GM12878 (cell line): ENCODE results near the gene PPP5C. TPM values are rescaled to one million over a fixed set of nuclear protein-coding genes. Genes with fewer than 3 reads are reported as not detected.

ENCODE experiments used
- ATAC-seq: fragments of 200-7000 bp; cut with Tn5 transposase; 3 replicates; pipeline ENCODE4 v1.9.1; 2020; ENCODE audit warnings: mild to moderate bottlenecking, moderate library complexity
- BruUV-seq: library from RNA; stranded (reverse); fragments of 400-500 nt; replicated peaks from 2 replicates; lab custom pipeline; 2021; lab: Mats Ljungman, UMichigan
- CTCF ChIA-PET: fragments of 300-600 bp; sonication (Branson Sonifier 250); formaldehyde crosslinking; extraction: SDS; loops from one replicate; lab custom pipeline; 2021; ENCODE audit warnings: inconsistent platforms; lab: Yijun Ruan, JAX
- POLR2A ChIA-PET: fragments of 350-600 bp; formaldehyde crosslinking; extraction: SDS; loops from one replicate; lab custom pipeline; 2021; ENCODE audit warnings: inconsistent platforms; lab: Charles Lee
- RAD21 ChIA-PET: fragments of 300-600 bp; sonication (Branson Sonifier 250); formaldehyde crosslinking; loops from one replicate; lab custom pipeline; 2023; ENCODE audit warnings: antibody characterized with exemption; ENCODE audit not compliant: unreplicated experiment; lab: Charles Lee
- SMC1A ChIA-PET: fragments of 300-600 bp; sonication (Branson Sonifier 250); formaldehyde crosslinking; loops from one replicate; lab custom pipeline; 2023; ENCODE audit not compliant: unreplicated experiment, uncharacterized antibody; lab: Charles Lee
- DNase-seq: peaks from one replicate; pipeline ENCODE4 v3.0.0-alpha.2; 2011; ENCODE audit warnings: low read depth, low spot score
- FAIRE-seq: peaks from 3 replicates; lab custom pipeline; 2011; peaks lifted over from hg19 to GRCh38; lab: Jason Lieb, UNC
- H2AFZ ChIP-seq: 2 replicates; pipeline ENCODE4 v1.6.0; 2011; ENCODE audit warnings: low read depth, low read length, control low read depth; ENCODE audit not compliant: control insufficient read depth
- H3K27ac ChIP-seq: 2 replicates; pipeline ENCODE4 v1.5.1; 2011; ENCODE audit warnings: control low read depth; ENCODE audit not compliant: control insufficient read depth, insufficient read depth
- H3K27me3 ChIP-seq, 2 experiments: replicated peaks in 1 of 2; 2 replicates each; pipeline versions ENCODE4 v1.6.0 to v1.6.1; 2011; ENCODE audit warnings: low read length in 1 of 2; ENCODE audit not compliant: control insufficient read depth in 2 of 2, insufficient read depth in 2 of 2
- H3K36me3 ChIP-seq, 2 experiments: 2 replicates each; pipeline ENCODE4 v1.5.1; 2011; ENCODE audit warnings: low read length in 1 of 2; ENCODE audit not compliant: control insufficient read depth in 2 of 2, insufficient read depth in 2 of 2
- H3K4me1 ChIP-seq: 2 replicates; pipeline ENCODE4 v1.6.1; 2011; ENCODE audit warnings: mild to moderate bottlenecking, low read length, moderate library complexity, mixed read lengths; ENCODE audit not compliant: control insufficient read depth, insufficient read depth
- H3K4me2 ChIP-seq: 2 replicates; pipeline ENCODE4 v1.6.0; 2011; ENCODE audit warnings: control low read depth; ENCODE audit not compliant: control insufficient read depth, insufficient read depth
- H3K4me3 ChIP-seq: fragments of 200-600 bp; sonication (generic); 2 replicates; pipeline ENCODE4 v1.5.1; 2016
- H3K79me2 ChIP-seq: 2 replicates; pipeline ENCODE4 v1.6.0; 2011; ENCODE audit warnings: low read length; ENCODE audit not compliant: control insufficient read depth, insufficient read depth
- H3K9ac ChIP-seq: 2 replicates; pipeline ENCODE4 v1.8.0; 2011; ENCODE audit warnings: low read length, control low read depth, mixed read lengths; ENCODE audit not compliant: control insufficient read depth, insufficient read depth
- H3K9me3 ChIP-seq: replicated peaks from 3 replicates; pipeline ENCODE4 v1.5.1; 2011; ENCODE audit warnings: mild to moderate bottlenecking, low read length; ENCODE audit not compliant: control insufficient read depth, insufficient read depth
- H4K20me1 ChIP-seq: 2 replicates; pipeline ENCODE4 v1.6.0; 2011; ENCODE audit not compliant: control insufficient read depth, insufficient read depth
- BHLHE40 ChIP-seq, 2 experiments: fragments of 450-650 bp in 1 of 2; IDR thresholded peaks; 2 replicates each; pipeline ENCODE4 v1.6.1; 2011 to 2017; ENCODE audit warnings: low read depth in 2 of 2, borderline replicate concordance in 1 of 2, improper control_type of control experiment in 1 of 2, low read length in 1 of 2, mild to moderate bottlenecking in 1 of 2
- BMI1 ChIP-seq: fragments of 450-650 bp; IDR thresholded peaks from 2 replicates; pipeline ENCODE4 v1.6.1; 2016; ENCODE audit warnings: mild to moderate bottlenecking, moderate library complexity, borderline replicate concordance
- DPF2 ChIP-seq: fragments of 450-650 bp; IDR thresholded peaks from 2 replicates; pipeline ENCODE4 v1.6.1; 2017; ENCODE audit warnings: mild to moderate bottlenecking
- HDAC6 ChIP-seq: fragments of 200-600 bp; sonication (generic); IDR thresholded peaks from one replicate; pipeline ENCODE4 v1.8.0; 2017; ENCODE audit warnings: antibody characterized with exemption; ENCODE audit not compliant: unreplicated experiment
- JUND ChIP-seq: IDR thresholded peaks from 2 replicates; pipeline ENCODE4 v1.6.1; 2012; ENCODE audit warnings: low read depth, mild to moderate bottlenecking, low read length, improper control_type of control experiment, moderate library complexity
- KDM1A ChIP-seq: fragments of 200-600 bp; sonication (generic); IDR thresholded peaks from 2 replicates; pipeline ENCODE4 v1.6.1; 2016; ENCODE audit warnings: borderline replicate concordance
- PML ChIP-seq: IDR thresholded peaks from 2 replicates; pipeline ENCODE4 v1.6.1; 2012; ENCODE audit warnings: low read length, inconsistent platforms
- POLR2AphosphoS5 ChIP-seq: IDR thresholded peaks from 2 replicates; pipeline ENCODE4 v1.6.1; 2011; ENCODE audit warnings: mild to moderate bottlenecking, low read length, inconsistent platforms
- RB1 ChIP-seq: fragments of 450-650 bp; formaldehyde crosslinking; IDR thresholded peaks from 2 replicates; pipeline ENCODE4 v1.6.1; 2017; ENCODE audit warnings: mild to moderate bottlenecking, borderline replicate concordance
- RCOR1 ChIP-seq: conservative IDR thresholded peaks from 2 replicates; pipeline ENCODE4 v1.6.1; 2012; ENCODE audit warnings: low read depth, low read length, improper control_type of control experiment
- SREBF1 ChIP-seq: IDR thresholded peaks from 2 replicates; pipeline ENCODE4 v1.6.1; 2012; ENCODE audit warnings: mild to moderate bottlenecking, low read length
- TCF12 ChIP-seq: IDR thresholded peaks from 2 replicates; pipeline ENCODE4 v1.6.1; 2011; ENCODE audit warnings: low read depth, mild to moderate bottlenecking, low read length
- ZBTB4 ChIP-seq: fragments of 450-650 bp; formaldehyde crosslinking; IDR thresholded peaks from 2 replicates; pipeline ENCODE4 v1.4.0; 2022; ENCODE audit warnings: mild to moderate bottlenecking, moderate library complexity
- WGBS: methylation state at CpG from one replicate; pipeline ENCODE4 v1.1.6; 2016; ENCODE audit warnings: low lambda C conversion rate; ENCODE audit not compliant: insufficient replicate concordance, insufficient coverage; ENCODE audit errors: missing lambda C conversion rate; 5-methylcytosine and 5-hydroxymethylcytosine counted together
- in situ Hi-C: fragments of 300-500 bp; cut with MboI; formaldehyde crosslinking; loops from 9 replicates; pipeline ENCODE4 v1.14.3; 2018; ENCODE audit warnings: mixed read lengths
- intact Hi-C: fragments of 100-400 bp; cut with micrococcal nuclease; formaldehyde crosslinking; loops from one replicate; pipeline ENCODE4 v1.14.2; 2022; ENCODE audit not compliant: unreplicated experiment
- polyA plus RNA-seq, 11 experiments: library from polyadenylated mRNA; depleted of rRNA in 4 of 11; unstranded in 6 of 11; stranded (reverse) in 5 of 11; fragments of >200 nt; fragmentation: Nextera tagmentation in 4 of 11; fragmentation: Illumina TruSeq in 1 of 11; extraction: Ambion mirVana in 4 of 11; extraction: Trizol in 1 of 11; gene quantifications; 1 replicate in 1 of 11; 2 replicates in 10 of 11; pipeline versions ENCODE4 v1.2.1 to v1.2.3, GENCODE V29; 2011 to 2016; ENCODE audit warnings: inconsistent platforms in 2 of 11, missing spikeins in 2 of 11, low read depth in 1 of 11
- total RNA-seq, 4 experiments: library from RNA; depleted of rRNA in 3 of 4; stranded (reverse); fragments of >200 nt in 3 of 4; fragmentation: Illumina TruSeq in 1 of 4; extraction: Trizol in 1 of 4; gene quantifications; 2 replicates each; pipeline versions ENCODE4 v1.2.1 to v1.2.3, GENCODE V29; 2013 to 2021
- TF ChIP-seq, protein P1 (sequence below): IDR thresholded peaks from 2 replicates; pipeline ENCODE4 v1.6.1; 2012; ENCODE audit warnings: improper control_type of control experiment, low read depth, low read length; ENCODE audit not compliant: insufficient replicate concordance

Gene PPP5C
- total and polyA plus RNA-seq, 10 of the 15 experiments (the other 5 are each of a cell fraction or from before 2014, with no cell fraction given), result 1.1 to 154 (median 94.5) TPM

GRCh38 chr19:46409191-46409590, 62.3 kb downstream of the PPP5C start:
- Histone ChIP-seq H4K20me1 (no peaks in the 10 kb centered on the region), H3K36me3 (no peaks in the 10 kb centered on the region), H3K4me2 (no peak overlapping the region), H3K9me3 (no peaks in the 10 kb centered on the region), H3K9ac (no peak overlapping the region), H2AFZ (no peak overlapping the region), H3K27ac (no peak overlapping the region), H3K4me1 (no peaks in the 10 kb centered on the region), H3K79me2 (no peaks in the 10 kb centered on the region), H3K4me3 (no peak overlapping the region), H3K27me3 (peaks cover 0 to 3% of the 10 kb centered on the region in 2 experiments; a peak in 3 of 4 replicates)
- no TSS peak for BruUV-seq
- WGBS, result 26% methylated on average over 3 of the region's 3 CpGs
- in situ Hi-C loops, result no loop called here
- RAD21 ChIA-PET, result no interaction called here
- FAIRE-seq (no peak), ATAC-seq (no peak), DNase-seq (no peak)
- POLR2A ChIA-PET, result no interaction called here
- SMC1A ChIA-PET, result no interaction called here
- intact Hi-C loops, result no loop called here
- CTCF ChIA-PET, result no interaction called here
- TF ChIP-seq POLR2AphosphoS5, result no peak
- no peak for TF ChIP-seq JUND
- TF ChIP-seq ZBTB4 (CRISPR knock-in tag), result no peak
- no peak for TF ChIP-seq PML
- TF ChIP-seq, protein P1, sequence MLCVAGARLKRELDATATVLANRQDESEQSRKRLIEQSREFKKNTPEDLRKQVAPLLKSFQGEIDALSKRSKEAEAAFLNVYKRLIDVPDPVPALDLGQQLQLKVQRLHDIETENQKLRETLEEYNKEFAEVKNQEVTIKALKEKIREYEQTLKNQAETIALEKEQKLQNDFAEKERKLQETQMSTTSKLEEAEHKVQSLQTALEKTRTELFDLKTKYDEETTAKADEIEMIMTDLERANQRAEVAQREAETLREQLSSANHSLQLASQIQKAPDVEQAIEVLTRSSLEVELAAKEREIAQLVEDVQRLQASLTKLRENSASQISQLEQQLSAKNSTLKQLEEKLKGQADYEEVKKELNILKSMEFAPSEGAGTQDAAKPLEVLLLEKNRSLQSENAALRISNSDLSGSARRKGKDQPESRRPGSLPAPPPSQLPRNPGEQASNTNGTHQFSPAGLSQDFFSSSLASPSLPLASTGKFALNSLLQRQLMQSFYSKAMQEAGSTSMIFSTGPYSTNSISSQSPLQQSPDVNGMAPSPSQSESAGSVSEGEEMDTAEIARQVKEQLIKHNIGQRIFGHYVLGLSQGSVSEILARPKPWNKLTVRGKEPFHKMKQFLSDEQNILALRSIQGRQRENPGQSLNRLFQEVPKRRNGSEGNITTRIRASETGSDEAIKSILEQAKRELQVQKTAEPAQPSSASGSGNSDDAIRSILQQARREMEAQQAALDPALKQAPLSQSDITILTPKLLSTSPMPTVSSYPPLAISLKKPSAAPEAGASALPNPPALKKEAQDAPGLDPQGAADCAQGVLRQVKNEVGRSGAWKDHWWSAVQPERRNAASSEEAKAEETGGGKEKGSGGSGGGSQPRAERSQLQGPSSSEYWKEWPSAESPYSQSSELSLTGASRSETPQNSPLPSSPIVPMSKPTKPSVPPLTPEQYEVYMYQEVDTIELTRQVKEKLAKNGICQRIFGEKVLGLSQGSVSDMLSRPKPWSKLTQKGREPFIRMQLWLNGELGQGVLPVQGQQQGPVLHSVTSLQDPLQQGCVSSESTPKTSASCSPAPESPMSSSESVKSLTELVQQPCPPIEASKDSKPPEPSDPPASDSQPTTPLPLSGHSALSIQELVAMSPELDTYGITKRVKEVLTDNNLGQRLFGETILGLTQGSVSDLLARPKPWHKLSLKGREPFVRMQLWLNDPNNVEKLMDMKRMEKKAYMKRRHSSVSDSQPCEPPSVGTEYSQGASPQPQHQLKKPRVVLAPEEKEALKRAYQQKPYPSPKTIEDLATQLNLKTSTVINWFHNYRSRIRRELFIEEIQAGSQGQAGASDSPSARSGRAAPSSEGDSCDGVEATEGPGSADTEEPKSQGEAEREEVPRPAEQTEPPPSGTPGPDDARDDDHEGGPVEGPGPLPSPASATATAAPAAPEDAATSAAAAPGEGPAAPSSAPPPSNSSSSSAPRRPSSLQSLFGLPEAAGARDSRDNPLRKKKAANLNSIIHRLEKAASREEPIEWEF, result no peak
- no peak for TF ChIP-seq HDAC6
- TF ChIP-seq SREBF1, result no peak
- TF ChIP-seq BHLHE40 (IDR thresholded peaks at IDR 0.05; ENCODE audit: borderline replicate concordance in 1 of 2, low read depth in 2 of 2, low read length in 1 of 2), result no peak
- TF ChIP-seq KDM1A, result no peak
- TF ChIP-seq RB1, result no peak
- TF ChIP-seq TCF12, result no peak
- TF ChIP-seq DPF2, result no peak
- TF ChIP-seq RCOR1, result no peak
- TF ChIP-seq BMI1, result no peak
